Smooth muscle cell (in vitro differentiated cells): Measurements from ENCODE around the gene ATP5PB. TPM values are rescaled to one million over a fixed set of nuclear protein-coding genes. Genes with fewer than 3 reads are reported as not detected.

Source experiments
- DNase-seq: peaks from one replicate; lab custom pipeline; 2025; ENCODE audit not compliant: unreplicated experiment; lab: John Stamatoyannopoulos, UW
- H2AFZ ChIP-seq: fragments of 200-600 bp; sonication (generic); 2 replicates; pipeline ENCODE4 v1.6.0; 2016; ENCODE audit warnings: antibody characterized with exemption, low read depth, mild to moderate bottlenecking
- H3F3A ChIP-seq: fragments of 200-600 bp; sonication (generic); 2 replicates; pipeline ENCODE4 v1.6.0; 2017; ENCODE audit warnings: antibody characterized with exemption, low read depth
- H3K27ac ChIP-seq: fragments of 200-600 bp; sonication (generic); 2 replicates; pipeline ENCODE4 v1.5.1; 2016; ENCODE audit warnings: low read depth, mild to moderate bottlenecking
- H3K27me3 ChIP-seq: fragments of 200-600 bp; sonication (generic); 2 replicates; pipeline ENCODE4 v1.6.1; 2016; ENCODE audit warnings: low read depth, mild to moderate bottlenecking
- H3K36me3 ChIP-seq: fragments of 200-600 bp; sonication (generic); 2 replicates; pipeline ENCODE4 v1.5.1; 2016; ENCODE audit warnings: low read depth
- H3K4me1 ChIP-seq: fragments of 200-600 bp; sonication (generic); 2 replicates; pipeline ENCODE4 v1.5.1; 2016; ENCODE audit warnings: low read depth
- H3K4me2 ChIP-seq: fragments of 200-600 bp; sonication (generic); 2 replicates; pipeline ENCODE4 v1.6.0; 2016; ENCODE audit warnings: mild to moderate bottlenecking
- H3K4me3 ChIP-seq: fragments of 200-600 bp; sonication (generic); 2 replicates; pipeline ENCODE4 v1.5.1; 2016; ENCODE audit warnings: mild to moderate bottlenecking
- H3K79me2 ChIP-seq: fragments of 200-600 bp; sonication (generic); 2 replicates; pipeline ENCODE4 v1.6.0; 2016; ENCODE audit warnings: low read depth, mild to moderate bottlenecking
- H3K9ac ChIP-seq: fragments of 200-600 bp; sonication (generic); 2 replicates; pipeline ENCODE4 v1.6.0; 2016; ENCODE audit warnings: low read depth
- H3K9me3 ChIP-seq: fragments of 200-600 bp; sonication (generic); replicated peaks from 2 replicates; pipeline ENCODE4 v1.5.1; 2016; ENCODE audit warnings: low read depth
- H4K20me1 ChIP-seq: fragments of 200-600 bp; sonication (generic); 2 replicates; pipeline ENCODE4 v1.6.0; 2016; ENCODE audit warnings: low read depth
- WGBS: methylation state at CpG from one replicate; pipeline ENCODE4 v1.1.7; 2016; ENCODE audit warnings: low lambda C conversion rate; 5-methylcytosine and 5-hydroxymethylcytosine counted together
- polyA plus RNA-seq: library from polyadenylated mRNA; unstranded; fragments of >200 nt; fragmentation: Nextera tagmentation; extraction: Ambion mirVana; gene quantifications from 2 replicates; pipeline ENCODE4 v1.2.1, GENCODE V29; 2016
- total RNA-seq: library from RNA; depleted of rRNA; stranded (reverse); fragments of >200 nt; gene quantifications from 2 replicates; pipeline ENCODE4 v1.2.3, GENCODE V29; 2014
- TF ChIP-seq, protein P1 (sequence below): fragments of 200-600 bp; sonication (generic); IDR thresholded peaks from 2 replicates; pipeline ENCODE4 v1.5.1; 2017; ENCODE audit warnings: borderline replicate concordance, mild to moderate bottlenecking, antibody characterized with exemption; ENCODE audit not compliant: insufficient read depth, poor library complexity, severe bottlenecking

The ATP5PB gene
- total and polyA plus RNA-seq, 2 experiments from 2014 or later, result 272 to 289 TPM

GRCh38 chr1:111444031-111444430 is 5.2 kb upstream of the ATP5PB start:
- Histone ChIP-seq H3F3A (peaks cover 4% of the 10 kb centered on the region), H3K9me3 (no peaks in the 10 kb centered on the region), H3K4me1 (peaks cover 20% of the 10 kb centered on the region), H3K4me2 (no peak overlapping the region), H3K4me3 (no peak overlapping the region), H3K9ac (no peak overlapping the region), H3K27ac (no peak overlapping the region), H3K79me2 (peaks cover 18% of the 10 kb centered on the region), H3K36me3 (peaks cover 12% of the 10 kb centered on the region), H3K27me3 (no peaks in the 10 kb centered on the region), H2AFZ (no peak overlapping the region), H4K20me1 (no peaks in the 10 kb centered on the region)
- DNase-seq, result no peak
- WGBS, result 60% methylated on average over 3 of the region's 3 CpGs
- TF ChIP-seq, protein P1, sequence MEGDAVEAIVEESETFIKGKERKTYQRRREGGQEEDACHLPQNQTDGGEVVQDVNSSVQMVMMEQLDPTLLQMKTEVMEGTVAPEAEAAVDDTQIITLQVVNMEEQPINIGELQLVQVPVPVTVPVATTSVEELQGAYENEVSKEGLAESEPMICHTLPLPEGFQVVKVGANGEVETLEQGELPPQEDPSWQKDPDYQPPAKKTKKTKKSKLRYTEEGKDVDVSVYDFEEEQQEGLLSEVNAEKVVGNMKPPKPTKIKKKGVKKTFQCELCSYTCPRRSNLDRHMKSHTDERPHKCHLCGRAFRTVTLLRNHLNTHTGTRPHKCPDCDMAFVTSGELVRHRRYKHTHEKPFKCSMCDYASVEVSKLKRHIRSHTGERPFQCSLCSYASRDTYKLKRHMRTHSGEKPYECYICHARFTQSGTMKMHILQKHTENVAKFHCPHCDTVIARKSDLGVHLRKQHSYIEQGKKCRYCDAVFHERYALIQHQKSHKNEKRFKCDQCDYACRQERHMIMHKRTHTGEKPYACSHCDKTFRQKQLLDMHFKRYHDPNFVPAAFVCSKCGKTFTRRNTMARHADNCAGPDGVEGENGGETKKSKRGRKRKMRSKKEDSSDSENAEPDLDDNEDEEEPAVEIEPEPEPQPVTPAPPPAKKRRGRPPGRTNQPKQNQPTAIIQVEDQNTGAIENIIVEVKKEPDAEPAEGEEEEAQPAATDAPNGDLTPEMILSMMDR, result no peak

DNA sequence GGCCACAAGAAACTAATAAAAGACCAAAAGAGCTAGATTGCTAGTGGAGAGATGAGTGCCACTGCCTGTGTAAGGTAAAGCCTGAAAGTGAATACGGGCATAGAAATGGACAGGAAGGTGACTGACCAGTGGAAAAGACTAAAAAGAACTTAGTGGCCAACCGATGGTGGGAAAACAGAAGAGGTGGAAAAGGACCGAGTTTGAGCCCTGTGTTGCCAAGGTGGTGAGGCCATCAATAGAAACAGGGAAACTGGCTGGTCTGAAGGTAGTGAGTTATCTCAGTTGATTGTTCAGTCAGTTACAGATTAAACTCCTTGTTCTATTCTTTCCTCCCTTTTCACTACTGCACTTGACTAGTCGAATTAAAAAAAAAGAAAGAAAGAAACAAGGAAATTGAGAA is 2.7 kb upstream of the ATP5PB start:
- Histone ChIP-seq H3K9me3 (no peaks in the 10 kb centered on the region), H3F3A (peaks cover 4% of the 10 kb centered on the region), H3K4me1 (peaks cover 35% of the 10 kb centered on the region), H3K36me3 (no peaks in the 10 kb centered on the region), H4K20me1 (peaks cover 1% of the 10 kb centered on the region), H3K4me3 (peak overlapping the region; percentile 71), H3K4me2 (peak overlapping the region; percentile 98), H3K9ac (no peak overlapping the region), H3K27ac (peak overlapping the region; percentile 67), H2AFZ (no peak overlapping the region), H3K79me2 (peaks cover 40% of the 10 kb centered on the region), H3K27me3 (no peaks in the 10 kb centered on the region)
- TF ChIP-seq, protein P1, result no peak
- no peak for DNase-seq
- 71% methylated on average over 4 of the region's 4 CpGs for WGBS

- peak overlapping the region; percentile 93 for H3K9ac ChIP-seq
- H3K79me2 ChIP-seq, result peaks cover 45% of the 10 kb centered on the region
- 56% methylated on average over 4 of the region's 4 CpGs for WGBS
- H3K4me2 ChIP-seq, result peak overlapping the region; percentile 98
- no peak for DNase-seq
- H3F3A ChIP-seq, result peaks cover 4% of the 10 kb centered on the region
- no peaks in the 10 kb centered on the region for H3K36me3 ChIP-seq
- peaks cover 3% of the 10 kb centered on the region for H4K20me1 ChIP-seq
- no peaks in the 10 kb centered on the region for H3K9me3 ChIP-seq
- no peaks in the 10 kb centered on the region for H3K27me3 ChIP-seq
- TF ChIP-seq, protein P1, result no peak
- H2AFZ ChIP-seq, result no peak overlapping the region
- peak overlapping the region; percentile 67 for H3K27ac ChIP-seq
- H3K4me1 ChIP-seq, result peaks cover 35% of the 10 kb centered on the region
- H3K4me3 ChIP-seq, result peak overlapping the region; percentile 71
These were observed 2.0 kb upstream of the ATP5PB start for GRCh38 chr1:111446967-111447892.
